Measurements from ENCODE around the gene PNMA6F. TPM values are rescaled to one million over a fixed set of nuclear protein-coding genes. Genes with fewer than 3 reads are reported as not detected.
"Not testable (repeated sequence)": the region's sequence is repeated elsewhere in the genome, so short reads cannot be mapped to it uniquely, and the experiment has no call there.

PNMA6F gene
- total RNA-seq, 1 experiment from 2014 or later = not detected

GRCh38 chrX:153297376-153297775 is 24.2 kb downstream of the PNMA6F start:
- BruUV-seq (replicated peaks) = no TSS peak
- POLR2A ChIA-PET = no interaction called here
- H3K4me1 Mint-ChIP-seq (ENCODE audit: low read depth, unreplicated experiment) = no peaks in the 10 kb centered on the region
- no peaks in the 10 kb centered on the region for H3K36me3 Mint-ChIP-seq (ENCODE audit: insufficient read depth, unreplicated experiment)
- H3K4me3 ChIP-seq (ENCODE audit: low read depth, low read length) = no peak overlapping the region
- H3K27me3 ChIP-seq (replicated peaks; ENCODE audit: control insufficient read depth, insufficient read depth, low read length) = no peaks in the 10 kb centered on the region
- H3K27me3 Mint-ChIP-seq (ENCODE audit: insufficient read depth, unreplicated experiment) = peaks cover 3% of the 10 kb centered on the region
- no peaks in the 10 kb centered on the region for H3K4me1 ChIP-seq
- H3K9me3 Mint-ChIP-seq (ENCODE audit: unreplicated experiment) = no peaks in the 10 kb centered on the region
- DNase-seq = no peak
- CTCF ChIA-PET = no interaction called here
- H3K27ac Mint-ChIP-seq (ENCODE audit: unreplicated experiment) = no peak overlapping the region
- TF ChIP-seq, protein P1, sequence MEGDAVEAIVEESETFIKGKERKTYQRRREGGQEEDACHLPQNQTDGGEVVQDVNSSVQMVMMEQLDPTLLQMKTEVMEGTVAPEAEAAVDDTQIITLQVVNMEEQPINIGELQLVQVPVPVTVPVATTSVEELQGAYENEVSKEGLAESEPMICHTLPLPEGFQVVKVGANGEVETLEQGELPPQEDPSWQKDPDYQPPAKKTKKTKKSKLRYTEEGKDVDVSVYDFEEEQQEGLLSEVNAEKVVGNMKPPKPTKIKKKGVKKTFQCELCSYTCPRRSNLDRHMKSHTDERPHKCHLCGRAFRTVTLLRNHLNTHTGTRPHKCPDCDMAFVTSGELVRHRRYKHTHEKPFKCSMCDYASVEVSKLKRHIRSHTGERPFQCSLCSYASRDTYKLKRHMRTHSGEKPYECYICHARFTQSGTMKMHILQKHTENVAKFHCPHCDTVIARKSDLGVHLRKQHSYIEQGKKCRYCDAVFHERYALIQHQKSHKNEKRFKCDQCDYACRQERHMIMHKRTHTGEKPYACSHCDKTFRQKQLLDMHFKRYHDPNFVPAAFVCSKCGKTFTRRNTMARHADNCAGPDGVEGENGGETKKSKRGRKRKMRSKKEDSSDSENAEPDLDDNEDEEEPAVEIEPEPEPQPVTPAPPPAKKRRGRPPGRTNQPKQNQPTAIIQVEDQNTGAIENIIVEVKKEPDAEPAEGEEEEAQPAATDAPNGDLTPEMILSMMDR (IDR thresholded peaks at IDR 0.05; ENCODE audit: insufficient read depth in 1 of 2, low read depth in 1 of 2, low read length in 1 of 2, severe bottlenecking in 1 of 2, unreplicated experiment in 1 of 2) = no peak
- H3K4me3 Mint-ChIP-seq (ENCODE audit: unreplicated experiment) = no peak overlapping the region
- no peaks in the 10 kb centered on the region for H3K9me3 ChIP-seq
- no peaks in the 10 kb centered on the region for H3K36me3 ChIP-seq (ENCODE audit: control insufficient read depth, insufficient read depth, low read length)
- intact Hi-C loops (cut with micrococcal nuclease; ENCODE audit: unreplicated experiment) = no loop called here

DNA sequence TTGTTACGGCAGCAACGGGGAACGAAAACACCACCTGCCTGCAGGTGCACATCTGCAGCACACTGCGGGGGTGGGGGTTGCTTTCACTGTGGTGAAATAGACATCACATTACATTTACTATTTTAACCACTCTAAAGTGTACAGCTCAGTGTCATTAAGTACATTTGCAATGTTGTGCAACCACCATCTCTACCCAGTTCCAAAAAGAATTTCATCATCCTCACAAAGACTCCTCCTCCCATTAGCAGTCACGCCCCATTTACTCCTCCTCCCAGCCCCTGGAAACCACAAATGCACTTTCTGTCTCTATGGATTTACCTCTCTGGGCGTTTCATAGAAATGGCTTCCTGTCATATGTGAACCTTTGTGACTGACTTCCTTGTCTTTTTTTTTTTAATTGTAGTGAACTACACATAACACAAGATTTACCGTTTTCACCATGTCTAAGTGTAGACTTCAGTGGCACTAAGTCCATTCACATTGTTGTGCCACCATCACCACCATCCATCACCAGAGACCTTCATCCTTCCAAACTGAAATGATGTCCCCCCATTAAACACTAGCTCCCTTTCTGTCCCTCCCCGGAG is 28.0 kb downstream of the PNMA6F start:
- CTCF ChIA-PET; H3K36me3 ChIP-seq (ENCODE audit: control insufficient read depth, insufficient read depth, low read length); DNase-seq; H3K27me3 Mint-ChIP-seq (ENCODE audit: insufficient read depth, unreplicated experiment); H3K4me1 ChIP-seq; H3K27me3 ChIP-seq (replicated peaks; ENCODE audit: control insufficient read depth, insufficient read depth, low read length); H3K36me3 Mint-ChIP-seq (ENCODE audit: insufficient read depth, unreplicated experiment); H3K9me3 Mint-ChIP-seq (ENCODE audit: unreplicated experiment); H3K4me3 ChIP-seq (ENCODE audit: low read depth, low read length); H3K4me3 Mint-ChIP-seq (ENCODE audit: unreplicated experiment); H3K9me3 ChIP-seq; H3K27ac Mint-ChIP-seq (ENCODE audit: unreplicated experiment); H3K4me1 Mint-ChIP-seq (ENCODE audit: low read depth, unreplicated experiment); POLR2A ChIA-PET; BruUV-seq (replicated peaks); intact Hi-C loops (cut with micrococcal nuclease; ENCODE audit: unreplicated experiment): not testable (repeated sequence)

GRCh38 chrX:153288807-153289206 is 32.8 kb downstream of the PNMA6F start:
- H3K27me3 Mint-ChIP-seq (ENCODE audit: insufficient read depth, unreplicated experiment); H3K4me3 ChIP-seq (ENCODE audit: low read depth, low read length); H3K36me3 Mint-ChIP-seq (ENCODE audit: insufficient read depth, unreplicated experiment); H3K9me3 Mint-ChIP-seq (ENCODE audit: unreplicated experiment); H3K4me1 ChIP-seq; H3K36me3 ChIP-seq (ENCODE audit: control insufficient read depth, insufficient read depth, low read length); H3K27me3 ChIP-seq (replicated peaks; ENCODE audit: control insufficient read depth, insufficient read depth, low read length); CTCF ChIA-PET; H3K27ac Mint-ChIP-seq (ENCODE audit: unreplicated experiment); H3K9me3 ChIP-seq; DNase-seq; BruUV-seq (replicated peaks); intact Hi-C loops (cut with micrococcal nuclease; ENCODE audit: unreplicated experiment); POLR2A ChIA-PET; H3K4me3 Mint-ChIP-seq (ENCODE audit: unreplicated experiment); H3K4me1 Mint-ChIP-seq (ENCODE audit: low read depth, unreplicated experiment): not testable (repeated sequence)

GRCh38 chrX:153285678-153286077 is 35.9 kb downstream of the PNMA6F start:
- H3K4me3 Mint-ChIP-seq (ENCODE audit: unreplicated experiment); H3K9me3 ChIP-seq; H3K4me1 Mint-ChIP-seq (ENCODE audit: low read depth, unreplicated experiment); H3K27me3 ChIP-seq (replicated peaks; ENCODE audit: control insufficient read depth, insufficient read depth, low read length); H3K36me3 Mint-ChIP-seq (ENCODE audit: insufficient read depth, unreplicated experiment); H3K27me3 Mint-ChIP-seq (ENCODE audit: insufficient read depth, unreplicated experiment); BruUV-seq (replicated peaks); H3K36me3 ChIP-seq (ENCODE audit: control insufficient read depth, insufficient read depth, low read length); H3K27ac Mint-ChIP-seq (ENCODE audit: unreplicated experiment); POLR2A ChIA-PET; H3K9me3 Mint-ChIP-seq (ENCODE audit: unreplicated experiment); H3K4me3 ChIP-seq (ENCODE audit: low read depth, low read length); H3K4me1 ChIP-seq; DNase-seq; intact Hi-C loops (cut with micrococcal nuclease; ENCODE audit: unreplicated experiment); CTCF ChIA-PET: not testable (repeated sequence)

- H3K4me1 ChIP-seq; H3K9me3 Mint-ChIP-seq (ENCODE audit: unreplicated experiment); H3K27me3 Mint-ChIP-seq (ENCODE audit: insufficient read depth, unreplicated experiment); POLR2A ChIA-PET; H3K9me3 ChIP-seq; H3K27me3 ChIP-seq (replicated peaks; ENCODE audit: control insufficient read depth, insufficient read depth, low read length); H3K4me3 Mint-ChIP-seq (ENCODE audit: unreplicated experiment); BruUV-seq (replicated peaks); H3K36me3 Mint-ChIP-seq (ENCODE audit: insufficient read depth, unreplicated experiment); H3K27ac Mint-ChIP-seq (ENCODE audit: unreplicated experiment); intact Hi-C loops (cut with micrococcal nuclease; ENCODE audit: unreplicated experiment); H3K36me3 ChIP-seq (ENCODE audit: control insufficient read depth, insufficient read depth, low read length); CTCF ChIA-PET; H3K4me1 Mint-ChIP-seq (ENCODE audit: low read depth, unreplicated experiment); DNase-seq; H3K4me3 ChIP-seq (ENCODE audit: low read depth, low read length): not testable (repeated sequence)
Observed at GRCh38 chrX:153283982-153284381, 37.6 kb downstream of the PNMA6F start.

- H3K27me3 Mint-ChIP-seq (ENCODE audit: insufficient read depth, unreplicated experiment); H3K36me3 Mint-ChIP-seq (ENCODE audit: insufficient read depth, unreplicated experiment); H3K4me1 ChIP-seq; H3K9me3 ChIP-seq; H3K27ac Mint-ChIP-seq (ENCODE audit: unreplicated experiment); CTCF ChIA-PET; H3K4me3 Mint-ChIP-seq (ENCODE audit: unreplicated experiment); BruUV-seq (replicated peaks); POLR2A ChIA-PET; DNase-seq; H3K9me3 Mint-ChIP-seq (ENCODE audit: unreplicated experiment); intact Hi-C loops (cut with micrococcal nuclease; ENCODE audit: unreplicated experiment); H3K4me1 Mint-ChIP-seq (ENCODE audit: low read depth, unreplicated experiment); H3K27me3 ChIP-seq (replicated peaks; ENCODE audit: control insufficient read depth, insufficient read depth, low read length); H3K36me3 ChIP-seq (ENCODE audit: control insufficient read depth, insufficient read depth, low read length); H3K4me3 ChIP-seq (ENCODE audit: low read depth, low read length): not testable (repeated sequence)
Observed at GRCh38 chrX:153281784-153282183, 39.8 kb downstream of the PNMA6F start.

Measured in Caco-2 (cell line).